Right lung (tissue), 5 donors: ENCODE results near the gene ARHGAP8. TPM values are rescaled to one million over a fixed set of nuclear protein-coding genes. Genes with fewer than 3 reads are reported as not detected.
"Not testable (repeated sequence)": the region's sequence is repeated elsewhere in the genome, so short reads cannot be mapped to it uniquely, and the experiment has no call there.

ENCODE experiments used
- DNase-seq, 2 donors: peaks; one replicate each; pipeline ENCODE4 v3.0.0-alpha.2; 2013
- polyA plus RNA-seq, 5 donors: library from polyadenylated mRNA; unstranded; fragments of 120-200 nt; gene quantifications; one replicate each; pipeline versions ENCODE4 v1.2.1 to v1.2.3, GENCODE V29; 2013; ENCODE audit warnings: inconsistent platforms in 1 of 5, low replicate concordance in 1 of 5; ENCODE audit not compliant: insufficient read length in 5 of 5, insufficient read depth in 1 of 5

ARHGAP8 gene
- polyA plus RNA-seq, 5 donors, result 23.4 to 49.7 (median 30.4) TPM

DNA sequence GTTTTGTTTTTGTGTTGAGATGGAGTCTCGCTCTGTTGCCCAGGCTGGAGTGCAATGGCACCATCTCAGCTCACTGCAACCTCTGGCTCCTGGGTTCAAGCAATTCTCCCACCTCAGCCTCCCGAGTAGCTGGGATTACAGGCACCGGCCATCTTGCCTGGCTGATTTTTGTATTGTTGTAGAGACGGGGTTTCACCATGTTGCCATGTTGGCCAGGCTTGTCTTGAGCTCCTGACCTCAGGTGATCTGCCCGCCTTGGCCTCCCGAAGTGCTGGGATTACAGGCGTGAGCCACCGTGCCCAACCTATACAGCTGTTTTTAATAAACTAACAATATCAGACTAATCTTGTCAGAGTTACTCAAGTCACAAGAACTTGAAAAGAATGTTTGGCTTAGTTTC, 102.3 kb downstream of the ARHGAP8 start:
- DNase-seq, result not testable (repeated sequence)

DNA sequence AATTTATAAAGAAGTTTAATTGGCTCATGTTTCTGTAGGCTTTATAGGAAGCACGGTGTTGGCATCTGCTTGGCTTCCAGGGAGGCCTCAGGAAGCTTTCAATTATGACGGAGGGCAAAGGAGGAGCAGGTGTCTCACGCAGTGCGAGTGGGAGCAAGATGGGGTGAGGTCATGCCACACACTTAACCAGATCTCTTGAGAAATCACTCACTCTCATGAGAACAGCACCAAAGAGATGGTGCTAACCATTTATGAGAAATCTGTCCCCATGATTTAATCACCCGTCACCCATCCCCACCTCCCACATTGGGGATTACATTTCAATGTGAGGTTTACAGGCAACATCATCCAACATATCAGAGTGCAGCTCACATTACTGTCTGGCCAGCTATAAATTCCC, 103.5 kb downstream of the ARHGAP8 start:
- DNase-seq, result no peak

DNA sequence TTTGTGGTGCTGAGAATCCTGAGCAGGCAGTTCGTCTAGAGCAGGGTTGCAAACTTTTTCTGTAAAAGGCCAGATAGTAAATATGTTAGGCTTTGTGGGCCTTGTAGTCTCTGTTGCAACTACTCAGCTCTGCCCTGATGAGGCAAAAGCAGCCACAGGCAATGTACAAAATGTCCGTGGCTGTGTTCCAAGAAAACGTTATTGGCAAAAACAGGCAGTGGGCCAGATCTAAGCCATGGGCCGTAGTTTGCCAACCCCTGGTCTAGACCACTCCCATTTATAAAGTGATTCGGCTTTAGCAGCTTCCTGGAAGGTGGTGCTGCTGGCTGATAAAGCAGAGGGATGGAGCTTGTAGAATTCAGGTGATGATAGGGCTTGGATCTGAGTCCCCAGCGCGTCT, 106.4 kb downstream of the ARHGAP8 start:
- DNase-seq, result not testable (repeated sequence)

DNA sequence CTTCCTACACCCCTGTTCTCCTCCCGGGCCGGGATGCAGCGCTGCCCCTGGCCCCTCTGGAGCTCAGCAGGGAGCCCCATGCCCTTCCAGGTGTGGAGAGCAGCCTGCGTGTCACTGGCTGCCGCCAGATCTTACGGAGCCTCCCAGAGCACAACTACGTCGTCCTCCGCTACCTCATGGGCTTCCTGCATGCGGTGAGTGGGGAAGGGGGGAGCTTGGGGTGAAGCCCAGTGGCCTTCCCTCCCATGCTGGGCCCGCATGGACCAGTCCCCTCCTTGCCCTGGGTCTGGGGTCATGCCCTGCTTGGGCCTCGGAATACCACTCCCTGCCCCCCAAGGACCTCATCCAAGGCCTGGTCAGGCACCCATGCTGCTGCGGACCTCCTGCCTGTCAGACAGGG, 107.3 kb downstream of the ARHGAP8 start:
- no peak for DNase-seq

DNA sequence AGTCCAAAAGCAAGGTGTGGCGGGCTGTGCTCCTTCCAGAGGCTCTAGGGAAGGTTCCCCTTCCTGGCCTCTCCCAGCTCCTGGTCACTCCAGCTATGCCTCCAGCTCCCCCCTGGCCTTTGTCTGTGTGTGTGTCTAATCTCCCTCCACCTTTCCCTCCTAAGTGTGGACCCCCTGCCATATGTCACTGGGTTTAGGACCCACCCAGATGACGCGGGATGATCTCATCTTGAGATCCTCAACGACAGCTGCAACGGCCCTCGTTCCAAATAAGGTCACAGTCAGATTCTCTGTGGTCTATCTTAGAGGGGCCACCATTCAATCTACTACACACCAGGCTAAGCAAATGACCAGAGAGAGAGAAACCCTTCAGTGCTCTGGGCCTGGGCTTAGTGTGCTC, 107.9 kb downstream of the ARHGAP8 start:
- no peak for DNase-seq

DNA sequence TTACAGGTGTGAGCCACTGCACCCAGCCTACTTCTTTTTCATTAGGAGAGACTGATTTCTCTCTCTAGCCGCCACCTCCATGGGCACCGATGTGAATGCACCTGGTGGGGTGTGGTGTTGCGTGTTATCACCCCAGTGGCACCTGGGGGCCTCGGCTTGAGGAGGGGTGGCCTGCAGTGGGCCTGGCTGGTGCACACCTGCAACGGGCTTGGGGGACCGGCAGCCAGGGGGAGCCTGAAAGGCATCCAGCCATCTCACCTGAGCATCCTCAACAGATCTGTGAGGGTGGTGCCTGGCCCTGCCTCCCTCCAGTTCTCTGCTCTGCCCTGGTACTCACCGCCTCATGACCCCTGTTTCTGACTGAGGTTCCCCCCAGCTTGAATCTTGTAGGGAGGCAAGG, 108.9 kb downstream of the ARHGAP8 start:
- DNase-seq, result no peak

DNA sequence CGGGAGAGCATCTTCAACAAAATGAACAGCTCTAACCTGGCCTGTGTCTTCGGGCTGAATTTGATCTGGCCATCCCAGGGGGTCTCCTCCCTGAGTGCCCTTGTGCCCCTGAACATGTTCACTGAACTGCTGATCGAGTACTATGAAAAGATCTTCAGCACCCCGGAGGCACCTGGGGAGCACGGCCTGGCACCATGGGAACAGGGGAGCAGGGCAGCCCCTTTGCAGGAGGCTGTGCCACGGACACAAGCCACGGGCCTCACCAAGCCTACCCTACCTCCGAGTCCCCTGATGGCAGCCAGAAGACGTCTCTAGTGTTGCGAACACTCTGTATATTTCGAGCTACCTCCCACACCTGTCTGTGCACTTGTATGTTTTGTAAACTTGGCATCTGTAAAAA, 109.9 kb downstream of the ARHGAP8 start:
- no peak for DNase-seq

DNA sequence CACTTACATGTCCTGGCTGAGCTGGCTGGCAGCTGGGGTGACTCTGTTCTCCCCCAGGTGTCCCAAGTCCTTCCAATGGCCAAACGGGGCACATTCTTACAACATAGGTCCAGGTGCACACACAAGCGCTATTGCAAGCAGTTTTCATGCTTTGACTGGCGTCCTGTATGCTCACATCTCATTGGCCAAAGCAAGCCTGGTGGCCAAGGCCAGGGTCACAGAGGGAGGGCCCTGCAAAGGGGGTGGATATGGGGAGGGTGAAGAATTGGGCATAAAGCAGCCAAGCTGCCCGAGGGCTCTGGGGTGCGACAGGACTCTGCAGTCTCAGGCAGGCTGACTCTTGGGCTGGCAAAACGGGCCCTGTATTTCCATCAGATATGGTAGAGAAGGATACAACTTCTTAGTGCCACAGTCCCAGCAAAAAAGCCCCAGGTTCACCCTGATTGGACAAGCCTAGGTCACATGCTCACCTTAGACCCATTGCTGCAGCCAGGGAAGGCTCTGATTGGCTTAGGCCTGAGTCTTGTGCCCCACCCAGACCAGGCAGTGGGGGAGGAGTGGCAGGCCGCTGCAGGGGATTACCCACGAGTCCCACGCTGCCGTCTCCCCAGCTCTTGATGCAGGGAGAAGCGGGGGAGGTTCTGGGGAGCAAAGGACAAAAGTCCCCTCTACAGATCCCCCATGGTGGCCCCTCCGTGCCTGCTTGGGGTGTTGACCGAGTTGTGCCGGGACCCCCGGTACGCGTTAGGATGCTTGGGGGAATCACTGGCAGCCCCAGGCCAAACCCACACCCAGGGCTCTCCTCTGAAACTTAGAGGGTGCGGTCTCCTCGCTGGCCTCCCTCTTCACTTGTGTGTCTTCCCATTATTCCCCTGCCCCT, 110.8 kb downstream of the ARHGAP8 start:
- DNase-seq, result no peak

DNA sequence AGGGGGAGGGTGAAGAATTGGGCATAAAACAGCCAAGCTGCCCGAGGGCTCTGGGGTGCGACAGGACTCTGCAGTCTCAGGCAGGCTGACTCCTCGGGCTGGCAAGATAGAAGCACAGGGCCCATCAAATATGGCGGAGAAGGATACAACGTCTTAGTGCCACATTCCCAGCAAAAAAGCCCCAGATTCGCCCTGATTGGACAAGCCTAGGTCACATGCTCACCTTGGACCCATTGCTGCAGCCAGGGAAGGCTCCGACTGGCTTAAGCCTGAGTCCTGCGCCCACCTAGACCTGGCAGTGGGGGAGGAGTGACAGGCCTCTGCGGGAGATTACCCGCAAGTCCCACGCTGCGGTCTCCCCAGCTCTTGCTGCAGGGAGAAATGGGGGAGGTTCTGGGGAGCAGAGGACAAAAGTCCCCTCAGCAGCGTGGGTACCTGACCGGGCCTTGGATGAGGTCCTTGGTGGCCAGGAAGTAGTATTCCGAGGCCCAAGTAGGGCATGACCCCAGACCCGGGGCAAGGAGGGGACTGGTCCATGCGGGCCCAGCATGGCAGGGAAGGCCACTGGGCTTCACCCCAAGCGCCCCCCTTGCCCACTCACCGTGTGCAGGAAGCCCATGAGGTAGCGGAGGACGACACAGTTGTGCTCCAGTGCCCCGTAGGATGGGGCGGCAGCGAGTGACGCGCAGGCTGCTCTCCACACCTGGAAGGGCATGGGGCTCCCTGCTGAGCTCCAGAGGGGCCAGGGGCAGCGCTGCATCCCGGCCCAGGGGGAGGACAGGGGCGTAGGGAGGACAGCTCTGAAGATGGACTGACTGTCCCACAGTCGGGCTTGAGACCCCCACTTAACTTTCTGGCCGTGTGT, 113.0 kb downstream of the ARHGAP8 start:
- no peak for DNase-seq

DNA sequence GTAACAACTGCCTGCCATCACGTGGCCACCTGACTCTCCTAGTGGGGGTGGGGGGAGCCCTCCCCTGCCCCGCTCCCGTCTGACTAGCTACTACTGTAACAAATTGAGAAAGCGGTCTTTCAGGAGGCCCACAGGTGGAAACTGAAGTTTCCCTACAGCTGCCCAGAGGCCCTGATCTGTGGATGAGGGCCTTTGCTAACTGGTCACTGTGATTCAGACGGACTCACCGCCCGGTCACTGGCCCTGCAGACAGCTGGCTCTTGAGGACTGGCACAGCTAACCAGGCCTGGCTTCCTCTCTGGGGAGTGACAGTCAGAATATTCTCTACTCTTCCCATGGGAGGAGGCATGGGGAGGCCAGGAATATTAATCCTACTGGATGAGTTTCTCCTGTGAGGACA, 116.8 kb downstream of the ARHGAP8 start:
- no peak for DNase-seq

DNA sequence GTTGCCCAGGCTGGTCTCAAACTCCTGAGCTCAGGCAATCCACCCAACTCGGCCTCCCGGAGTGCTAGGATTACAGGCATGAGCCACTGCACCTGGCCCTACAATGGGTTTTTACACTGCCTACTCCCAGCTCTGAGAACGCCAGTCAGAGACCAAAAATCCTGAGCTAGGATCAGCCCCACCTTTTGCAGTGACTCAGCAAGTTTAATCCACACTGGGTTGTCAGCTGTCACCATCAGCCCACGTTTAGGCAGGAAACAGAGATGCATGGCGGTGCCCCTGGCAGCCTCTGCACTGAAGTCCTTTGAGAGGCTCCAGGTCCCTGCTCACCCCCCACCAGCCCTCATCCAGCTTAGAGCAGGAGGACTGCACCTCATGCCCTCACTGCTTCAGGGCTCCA, 117.6 kb downstream of the ARHGAP8 start:
- DNase-seq, result no peak

DNA sequence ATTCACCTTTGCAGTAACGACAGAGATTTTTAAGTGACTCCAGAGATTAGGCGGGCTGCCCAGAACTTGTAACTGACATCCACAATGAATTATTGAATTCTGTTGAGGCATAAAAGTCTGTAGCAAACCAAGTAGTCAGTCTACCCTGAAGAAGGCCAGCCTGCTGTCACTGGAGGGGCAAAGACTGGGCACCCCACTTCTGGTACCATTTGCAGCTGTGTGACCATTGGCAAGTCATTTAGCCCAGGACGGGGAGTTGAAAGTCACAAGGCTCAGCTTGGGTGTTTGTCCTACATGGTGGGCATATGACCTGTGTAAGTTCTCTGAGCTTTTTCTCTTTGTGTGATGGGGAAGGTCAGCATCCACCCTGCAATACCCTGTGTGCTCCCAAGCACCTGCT, 119.4 kb downstream of the ARHGAP8 start:
- no peak for DNase-seq

DNA sequence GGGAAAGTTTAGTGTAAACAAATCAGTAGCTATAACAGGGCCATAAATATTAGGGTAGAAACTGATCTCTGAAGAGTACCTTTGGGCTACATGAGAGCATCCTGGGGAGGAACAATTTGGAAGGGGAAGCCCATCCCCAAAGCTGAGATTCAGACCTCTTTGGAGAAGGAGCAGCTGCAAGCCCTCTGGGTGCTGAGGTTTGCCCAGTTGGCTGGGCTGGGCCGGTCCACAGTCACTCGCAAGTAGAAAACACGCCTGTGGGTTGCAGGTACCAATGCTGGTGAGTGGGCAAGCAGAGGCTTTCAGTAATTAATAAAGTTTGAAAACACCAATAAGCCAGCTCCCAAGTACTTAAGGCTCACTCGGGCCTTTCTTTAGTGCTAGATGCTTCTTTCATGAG, 124.5 kb downstream of the ARHGAP8 start:
- no peak for DNase-seq

DNA sequence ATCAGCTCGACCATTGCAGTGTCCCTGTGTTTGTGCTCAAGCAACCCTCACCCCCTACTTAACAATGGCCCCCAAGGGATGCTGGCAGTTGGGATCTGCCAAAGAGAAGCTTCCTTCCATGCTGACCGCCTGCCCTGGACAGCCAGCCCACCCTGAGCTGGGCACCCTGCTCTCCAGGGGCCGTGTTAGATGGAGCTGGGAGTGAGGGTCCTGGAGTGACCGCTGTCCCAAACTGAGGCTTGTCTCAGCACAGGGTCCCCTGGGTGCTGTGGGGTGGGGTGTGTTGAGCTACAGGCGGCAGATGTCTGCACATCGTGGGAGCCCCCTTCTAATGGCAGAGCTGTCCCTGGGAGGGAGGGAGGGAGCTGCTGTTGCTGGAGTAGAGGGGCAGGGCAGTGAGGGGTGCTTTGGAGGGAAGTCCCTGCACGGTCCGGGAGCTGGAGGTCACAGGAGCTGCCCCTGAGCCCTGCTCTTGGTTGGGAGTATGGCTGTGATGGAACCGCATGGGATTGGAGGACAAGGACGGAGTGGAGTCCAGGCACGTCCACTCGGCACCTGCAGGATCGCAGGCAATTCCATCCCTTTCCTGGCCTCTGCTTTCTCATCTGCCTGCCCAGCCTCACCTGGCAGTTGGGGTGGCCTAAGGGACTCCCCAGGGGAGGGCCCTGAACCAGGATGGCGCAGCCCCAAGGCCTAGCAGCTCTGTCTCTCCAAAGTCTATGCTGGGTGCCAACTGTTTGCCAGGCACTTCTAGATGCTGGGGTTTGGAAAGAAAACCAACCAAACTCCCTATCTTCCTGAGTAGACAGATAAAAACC, 126.3 kb downstream of the ARHGAP8 start:
- no peak for DNase-seq

DNA sequence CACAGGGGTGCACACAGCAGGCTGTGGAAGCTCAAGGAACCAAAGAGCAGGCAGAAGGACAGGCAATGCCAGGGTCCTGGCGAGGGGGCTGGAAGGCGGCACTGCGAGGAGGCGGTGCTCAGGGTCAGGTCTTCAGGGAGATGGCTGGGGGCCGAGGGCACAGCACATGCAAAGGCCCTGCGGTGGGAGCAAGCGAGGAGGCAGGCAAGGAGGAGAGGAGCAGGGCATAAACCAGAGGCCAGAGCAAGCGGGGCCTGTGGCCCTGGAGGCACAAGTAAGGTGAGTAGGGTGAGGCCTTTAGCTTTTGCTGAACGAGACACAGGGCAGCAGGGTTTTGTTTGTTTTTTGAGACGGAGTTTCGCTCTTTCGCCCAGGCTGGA, 126.9 kb downstream of the ARHGAP8 start:
- DNase-seq, result no peak

DNA sequence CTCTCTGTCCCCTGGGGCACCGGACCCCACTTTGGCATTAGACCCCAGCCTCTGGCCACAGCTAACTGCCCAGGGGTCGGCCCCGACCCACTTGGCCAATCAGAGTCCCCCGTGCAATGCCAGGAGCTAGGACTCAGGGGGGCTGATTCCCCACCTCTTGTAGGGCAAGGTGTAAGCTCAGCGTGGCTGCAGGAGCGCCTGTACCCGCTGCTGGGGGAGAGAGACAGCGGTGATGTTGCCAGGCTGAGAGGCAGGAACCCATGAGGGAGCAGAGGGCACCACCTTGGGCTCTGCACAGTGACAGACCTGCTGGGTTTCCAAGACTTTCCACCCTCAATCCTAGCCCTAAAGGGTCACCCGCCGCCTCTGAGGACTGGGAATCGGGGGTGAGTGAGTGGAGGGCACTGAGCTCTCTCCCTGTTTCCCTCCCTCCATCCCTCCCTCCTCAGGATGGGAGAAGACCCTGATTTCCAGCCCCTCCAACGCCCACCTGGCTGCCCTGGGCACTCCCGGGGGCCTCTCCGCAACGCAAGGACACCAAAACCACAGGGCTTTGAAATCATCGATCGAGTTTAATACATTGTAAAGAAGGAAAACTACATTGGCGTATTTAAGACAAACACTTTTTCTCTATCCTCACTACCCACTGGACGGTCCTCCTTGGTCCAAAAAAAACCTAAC, 128.4 kb downstream of the ARHGAP8 start:
- no peak for DNase-seq

DNA sequence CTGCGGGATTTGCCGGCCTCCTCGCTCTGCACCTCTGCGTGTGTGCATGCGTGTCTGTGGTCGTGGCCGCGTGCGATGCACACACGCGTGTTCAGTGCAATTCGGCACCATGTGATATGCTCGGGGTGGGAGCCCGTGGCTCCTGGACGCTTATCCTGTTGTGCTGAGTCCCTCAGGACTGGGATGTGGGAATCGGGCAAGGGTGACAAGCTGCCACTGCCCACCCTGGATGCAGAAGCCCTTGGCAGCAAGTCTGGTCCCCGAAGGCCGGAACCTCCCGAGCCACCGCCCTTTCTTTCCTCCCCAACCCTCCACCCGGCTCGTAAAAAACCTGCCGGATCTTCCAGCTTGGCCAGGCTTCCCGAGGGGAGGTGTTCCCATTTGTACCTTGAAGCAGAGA, 129.2 kb downstream of the ARHGAP8 start:
- no peak for DNase-seq

DNA sequence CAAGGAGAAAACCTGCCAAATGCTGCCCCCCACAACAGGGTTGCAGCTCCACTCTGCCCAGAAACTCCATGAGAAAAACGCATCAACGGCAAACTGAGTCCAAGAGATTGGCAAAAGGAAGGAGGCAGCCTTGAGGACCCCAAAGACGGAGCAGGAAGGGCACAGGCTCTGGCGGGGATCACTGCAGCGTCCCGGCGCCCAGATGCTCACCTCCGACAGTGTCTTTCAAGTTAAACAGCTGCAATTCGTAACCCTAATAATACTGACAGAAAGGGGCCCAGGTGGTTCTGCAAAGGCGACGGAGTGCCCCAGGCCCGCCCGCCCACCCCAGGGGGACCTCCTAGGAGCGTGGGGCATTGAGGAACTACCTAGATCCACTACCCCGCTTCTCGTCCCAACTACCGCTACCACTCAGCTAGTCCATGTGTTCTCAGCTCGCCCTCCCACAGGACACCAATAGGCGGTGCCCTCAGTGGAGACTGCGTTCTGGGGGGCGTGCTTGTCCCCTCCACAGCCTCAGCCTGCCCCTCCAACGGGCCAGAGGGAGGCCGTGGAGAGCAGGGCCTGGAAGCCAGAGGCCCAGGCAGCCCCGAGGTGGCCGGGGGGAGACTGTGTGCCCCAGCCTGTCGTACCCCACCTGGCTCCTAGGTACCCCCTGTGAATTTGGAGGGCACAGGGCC, 130.0 kb downstream of the ARHGAP8 start:
- no peak for DNase-seq

DNA sequence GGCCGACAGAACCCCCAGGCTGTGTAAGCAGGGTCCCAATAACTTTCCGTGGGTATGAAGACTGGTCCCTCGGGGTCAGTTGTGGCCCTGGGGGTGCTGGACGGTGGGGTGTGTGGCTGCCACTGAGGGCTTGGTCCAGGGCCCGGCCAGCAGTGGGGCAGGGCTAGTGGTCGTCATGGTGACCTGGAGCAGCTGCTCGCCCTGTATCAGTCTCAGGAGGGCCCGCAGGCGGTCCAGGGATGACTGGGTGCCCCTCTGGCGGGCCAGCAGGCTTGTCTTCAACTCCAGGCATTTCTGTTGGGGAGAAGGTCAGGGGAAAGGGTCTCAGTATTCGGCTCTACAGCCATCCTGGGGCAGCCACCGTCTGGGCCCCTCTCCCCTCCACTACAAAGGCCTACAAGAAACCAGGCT, 130.6 kb downstream of the ARHGAP8 start:
- no peak for DNase-seq

DNA sequence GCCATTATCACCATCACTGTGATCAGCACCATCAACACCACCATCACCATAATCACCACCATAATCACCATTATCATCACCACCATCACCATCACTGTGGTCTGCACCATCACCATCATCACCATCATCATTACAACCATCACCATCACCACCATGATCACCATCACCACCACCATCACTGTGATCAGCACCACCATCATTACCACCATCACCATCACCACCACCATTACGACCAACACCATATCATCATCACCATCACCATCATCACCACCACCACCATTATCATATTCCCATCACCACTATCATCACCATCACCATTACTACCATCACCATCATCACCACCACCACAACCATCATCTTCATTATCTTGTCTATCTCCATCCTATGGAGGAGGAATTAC, 132.2 kb downstream of the ARHGAP8 start:
- no peak for DNase-seq
